DND-41 (cell line): ENCODE measurements around the gene NTN4.

Experiments
- ATAC-seq: fragments of 200-7000 bp; cut with Tn5 transposase; 3 replicates; pipeline ENCODE4 v1.9.1; 2021; ENCODE audit warnings: low read depth; ENCODE audit not compliant: insufficient read depth
- DNase-seq: peaks from one replicate; pipeline ENCODE4 v3.0.0-alpha.2; 2020
- H2AFZ ChIP-seq: 2 replicates; pipeline ENCODE4 v1.6.0; 2012; ENCODE audit warnings: low read depth, low read length
- H3K27ac ChIP-seq: 2 replicates; pipeline ENCODE4 v1.5.1; 2012; ENCODE audit warnings: low read length, inconsistent platforms
- H3K27me3 ChIP-seq: fragments of 200-600 bp; sonication (generic); 2 replicates; pipeline ENCODE4 v1.6.0; 2012; ENCODE audit warnings: low read length, mild to moderate bottlenecking, inconsistent platforms; ENCODE audit not compliant: insufficient read depth, poor library complexity
- H3K36me3 ChIP-seq: 2 replicates; pipeline ENCODE4 v1.5.1; 2012; ENCODE audit warnings: low read length, inconsistent platforms; ENCODE audit not compliant: insufficient read depth
- H3K4me1 ChIP-seq: 2 replicates; pipeline ENCODE4 v1.5.1; 2012; ENCODE audit warnings: mild to moderate bottlenecking, low read length; ENCODE audit not compliant: insufficient read depth
- H3K4me2 ChIP-seq: 2 replicates; pipeline ENCODE4 v1.6.0; 2012; ENCODE audit warnings: mild to moderate bottlenecking, moderate library complexity, low read length, inconsistent platforms; ENCODE audit not compliant: insufficient read depth
- H3K4me3 ChIP-seq, 2 experiments: fragments of 200-600 bp in 1 of 2; shearing (Covaris generic) in 1 of 2; 2 replicates each; pipeline ENCODE4 v1.5.1; 2012 to 2016; ENCODE audit warnings: inconsistent platforms in 2 of 2, low read length in 2 of 2, mild to moderate bottlenecking in 2 of 2, low read depth in 1 of 2, moderate library complexity in 1 of 2
- H3K79me2 ChIP-seq: 2 replicates; pipeline ENCODE4 v1.6.0; 2012; ENCODE audit warnings: low read length, inconsistent platforms; ENCODE audit not compliant: insufficient read depth
- H3K9ac ChIP-seq: 2 replicates; pipeline ENCODE4 v1.6.0; 2012; ENCODE audit warnings: low read depth, mild to moderate bottlenecking, inconsistent platforms, low read length, moderate library complexity
- H3K9me3 ChIP-seq: 2 replicates; pipeline ENCODE4 v1.5.1; 2012; ENCODE audit warnings: low read length, moderate library complexity, mild to moderate bottlenecking, inconsistent platforms; ENCODE audit not compliant: insufficient read depth, severe bottlenecking
- H4K20me1 ChIP-seq: 2 replicates; pipeline ENCODE4 v1.6.0; 2012; ENCODE audit warnings: low read length; ENCODE audit not compliant: insufficient read depth
- CTCF ChIP-seq: IDR thresholded peaks from 2 replicates; pipeline ENCODE4 v1.5.1; 2012; ENCODE audit warnings: borderline replicate concordance, low read length, moderate library complexity, mild to moderate bottlenecking; ENCODE audit not compliant: poor library complexity, severe bottlenecking; ENCODE audit errors: extremely low read depth
- EZH2 ChIP-seq: IDR thresholded peaks from 3 replicates; pipeline ENCODE4 v1.6.1; 2012; ENCODE audit warnings: borderline replicate concordance, low read depth, mild to moderate bottlenecking, moderate library complexity, low read length, inconsistent platforms; ENCODE audit not compliant: severe bottlenecking

Gene NTN4

GRCh38 chr12:95701275-95701674 lies 89.3 kb downstream of the NTN4 start:
- Histone ChIP-seq H3K79me2 (no peaks in the 10 kb centered on the region), H3K36me3 (no peaks in the 10 kb centered on the region), H3K4me1 (no peaks in the 10 kb centered on the region), H3K27ac (no peak overlapping the region), H3K9ac (no peak overlapping the region), H3K4me3 (no peak overlapping the region), H2AFZ (no peak overlapping the region), H3K4me2 (no peak overlapping the region), H3K27me3 (no peaks in the 10 kb centered on the region), H4K20me1 (no peaks in the 10 kb centered on the region), H3K9me3 (no peaks in the 10 kb centered on the region)
- DNase-seq: no peak
- TF ChIP-seq CTCF: no peak
- no peak for TF ChIP-seq EZH2
- ATAC-seq: no peak

DNA sequence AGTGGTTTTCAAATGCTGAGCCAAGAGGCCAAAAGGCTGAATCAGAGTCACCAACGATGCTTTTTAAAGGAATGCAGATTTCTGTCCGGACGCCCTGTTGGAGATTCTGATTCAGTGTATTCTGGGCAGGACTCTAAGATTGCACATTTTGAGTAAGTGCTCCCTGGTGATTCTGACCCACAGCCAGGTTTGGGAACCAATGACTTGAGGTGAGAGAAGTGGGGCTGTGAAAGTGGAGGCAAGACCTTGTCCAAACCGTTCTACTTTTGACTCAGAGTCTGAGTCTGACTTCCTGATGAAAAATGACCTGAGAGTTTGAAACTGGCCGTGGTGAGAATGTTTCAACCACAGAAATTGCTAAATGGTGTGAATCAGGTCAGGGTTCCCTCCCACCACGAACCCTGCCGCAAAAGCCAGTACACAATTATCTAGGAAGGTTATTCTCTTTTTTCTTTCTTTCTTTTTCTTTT lies 90.2 kb downstream of the NTN4 start:
- Histone ChIP-seq H3K36me3 (no peaks in the 10 kb centered on the region), H2AFZ (no peak overlapping the region), H3K9me3 (no peaks in the 10 kb centered on the region), H3K4me3 (no peak overlapping the region), H3K27ac (no peak overlapping the region), H4K20me1 (no peaks in the 10 kb centered on the region), H3K79me2 (no peaks in the 10 kb centered on the region), H3K4me2 (no peak overlapping the region), H3K4me1 (no peaks in the 10 kb centered on the region), H3K27me3 (no peaks in the 10 kb centered on the region), H3K9ac (no peak overlapping the region)
- ATAC-seq: no peak
- TF ChIP-seq EZH2 (no peak), CTCF (no peak)
- no peak for DNase-seq

DNA sequence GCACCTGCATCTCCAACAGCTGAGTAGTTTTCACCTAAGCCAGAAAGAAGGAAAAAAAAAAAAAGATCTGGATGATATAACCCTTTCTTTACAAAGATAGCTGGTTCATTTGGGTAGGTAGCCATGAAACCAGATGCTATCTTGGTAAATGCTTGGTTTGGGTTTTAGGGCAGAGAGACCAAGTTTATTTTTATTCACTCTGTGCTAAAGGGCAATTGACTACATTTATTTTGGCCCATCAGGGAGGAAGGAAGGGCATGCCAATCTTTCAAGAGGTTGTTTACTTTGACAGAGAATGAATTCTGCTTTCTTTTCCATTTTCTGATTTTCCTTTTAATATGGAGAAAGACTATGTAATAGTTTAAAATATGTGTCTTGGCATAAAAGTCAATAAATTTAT lies 91.0 kb downstream of the NTN4 start:
- H3K9ac ChIP-seq: no peak overlapping the region
- no peak for ATAC-seq
- no peaks in the 10 kb centered on the region for H3K36me3 ChIP-seq
- no peaks in the 10 kb centered on the region for H3K4me1 ChIP-seq
- DNase-seq: no peak
- no peaks in the 10 kb centered on the region for H3K79me2 ChIP-seq
- no peak overlapping the region for H3K4me2 ChIP-seq
- TF ChIP-seq CTCF (no peak), EZH2 (no peak)
- H3K9me3 ChIP-seq: no peaks in the 10 kb centered on the region
- no peaks in the 10 kb centered on the region for H3K27me3 ChIP-seq
- no peaks in the 10 kb centered on the region for H4K20me1 ChIP-seq
- no peak overlapping the region for H3K27ac ChIP-seq
- no peak overlapping the region for H2AFZ ChIP-seq
- no peak overlapping the region for H3K4me3 ChIP-seq

GRCh38 chr12:95694136-95694535 lies 96.4 kb downstream of the NTN4 start:
- Histone ChIP-seq H3K36me3 (no peaks in the 10 kb centered on the region), H4K20me1 (no peaks in the 10 kb centered on the region), H3K79me2 (no peaks in the 10 kb centered on the region), H3K27ac (no peak overlapping the region), H3K9ac (no peak overlapping the region), H2AFZ (no peak overlapping the region), H3K4me3 (no peak overlapping the region), H3K9me3 (no peaks in the 10 kb centered on the region), H3K4me1 (no peaks in the 10 kb centered on the region), H3K4me2 (no peak overlapping the region), H3K27me3 (no peaks in the 10 kb centered on the region)
- ATAC-seq (no peak), DNase-seq (no peak)
- TF ChIP-seq EZH2 (no peak), CTCF (no peak)
